NCI-H1417 treated with DMSO at 0.1 percent for 48 hours (cell line): Measurements from ENCODE around the gene CBLB.

ENCODE experiments used
- DNase-seq: peaks from one replicate; lab custom pipeline; 2025; lab: John Stamatoyannopoulos, UW

Gene CBLB

DNA sequence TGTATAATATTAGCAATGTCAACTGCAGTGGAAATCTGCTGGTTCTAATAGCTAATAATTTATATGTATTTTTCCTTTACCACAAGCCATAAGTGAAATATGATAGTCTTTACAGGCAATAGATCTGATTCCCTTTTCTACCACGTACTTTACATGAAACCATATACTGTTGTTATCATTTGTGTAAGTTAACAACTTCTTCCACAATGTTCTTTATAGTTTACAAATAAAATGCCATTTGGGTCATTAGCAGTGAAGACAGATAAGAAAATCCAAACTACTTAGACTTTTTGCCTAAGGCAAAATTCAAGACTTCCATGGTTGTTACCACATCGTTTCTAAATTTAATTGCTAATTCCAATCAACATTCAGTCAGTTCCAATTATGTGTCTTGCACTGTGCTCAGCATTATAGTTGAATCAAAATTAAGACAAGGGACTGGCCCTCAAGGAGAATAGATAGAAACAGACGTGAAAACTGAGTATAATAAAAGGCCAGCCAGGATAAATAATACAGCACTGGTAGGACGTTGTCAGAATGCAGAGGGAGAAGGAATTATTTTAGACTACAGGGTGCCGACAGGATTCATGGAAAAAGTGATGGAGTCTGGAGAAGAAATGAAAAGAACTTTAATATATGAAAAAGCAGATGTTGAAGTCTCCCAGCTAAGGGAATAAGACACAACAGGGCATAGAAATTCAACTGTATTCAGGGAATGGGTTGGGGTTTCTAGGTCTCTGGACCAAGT lies 252.3 kb downstream of the CBLB start:
- no peak for DNase-seq

DNA sequence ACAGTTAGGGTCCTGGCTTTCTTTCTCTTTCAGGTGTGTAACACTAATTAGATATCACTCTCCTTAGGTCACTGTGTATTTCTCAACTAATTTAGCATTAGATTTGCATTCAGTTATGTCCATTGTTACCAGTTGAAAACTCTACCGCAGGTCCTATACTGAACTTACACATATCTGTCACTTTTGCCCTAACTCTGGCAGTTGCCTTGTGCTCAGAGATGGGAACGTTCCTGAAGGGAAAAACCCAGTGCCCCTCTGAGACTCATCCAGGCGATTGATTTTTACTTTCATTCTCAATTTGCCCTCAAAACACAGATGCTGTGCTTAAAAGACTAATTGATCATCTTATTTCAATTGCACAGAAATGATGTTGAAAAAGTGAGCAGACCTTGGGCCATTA lies 253.0 kb downstream of the CBLB start:
- DNase-seq, result no peak

DNA sequence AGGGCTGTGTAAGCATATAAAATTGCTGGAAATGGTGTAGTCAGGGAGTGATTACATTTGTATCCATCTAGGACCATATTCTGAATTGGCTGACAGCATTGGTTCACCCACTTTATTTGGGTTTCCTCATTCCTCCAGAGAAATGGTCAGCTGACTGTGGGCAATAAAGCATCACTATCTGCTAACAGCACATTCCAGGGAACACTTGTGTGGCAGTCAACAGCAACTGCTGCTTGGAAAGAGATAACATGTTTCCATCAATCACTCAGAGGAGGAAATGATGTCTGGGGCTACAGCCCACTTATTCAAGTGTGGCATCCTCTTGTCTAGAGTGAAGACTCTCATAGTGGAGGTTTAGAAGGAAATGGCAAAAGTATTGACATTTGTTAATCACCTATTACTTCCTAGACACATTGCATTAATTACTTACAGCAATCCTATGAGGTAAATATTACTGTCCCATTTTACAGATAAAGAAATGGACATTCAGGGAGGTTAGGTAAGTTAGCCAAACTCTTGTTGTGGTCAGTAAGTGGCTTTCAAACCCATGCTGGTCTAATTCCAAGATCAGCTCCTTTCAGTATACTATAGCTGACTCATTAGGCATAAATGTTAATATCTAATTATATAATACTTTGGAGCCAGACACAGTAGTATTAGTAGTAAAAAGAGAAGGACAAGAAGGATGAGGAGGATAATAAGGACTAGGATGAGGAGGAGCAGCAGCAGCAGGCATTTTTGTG lies 254.4 kb downstream of the CBLB start:
- DNase-seq, result no peak

DNA sequence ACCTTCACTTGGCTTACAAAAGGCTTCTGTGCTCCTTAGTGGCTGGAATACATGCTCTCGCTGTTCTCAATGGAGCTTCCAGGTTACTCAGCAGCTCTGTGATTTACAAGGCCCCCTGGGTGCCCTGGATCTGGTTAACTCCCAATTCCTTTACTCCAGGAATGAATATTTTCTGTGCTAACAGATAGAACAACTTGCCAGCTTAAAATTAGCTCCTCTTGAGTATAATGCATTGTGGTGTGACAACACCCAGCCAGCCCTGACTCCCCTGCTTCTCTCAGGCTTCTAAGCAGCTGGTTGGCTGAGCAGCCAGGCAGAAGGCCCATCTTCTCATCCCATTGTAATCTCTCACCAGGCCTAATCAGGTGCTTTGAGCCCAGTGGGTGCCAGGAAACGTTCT lies 255.7 kb downstream of the CBLB start:
- DNase-seq, result no peak

DNA sequence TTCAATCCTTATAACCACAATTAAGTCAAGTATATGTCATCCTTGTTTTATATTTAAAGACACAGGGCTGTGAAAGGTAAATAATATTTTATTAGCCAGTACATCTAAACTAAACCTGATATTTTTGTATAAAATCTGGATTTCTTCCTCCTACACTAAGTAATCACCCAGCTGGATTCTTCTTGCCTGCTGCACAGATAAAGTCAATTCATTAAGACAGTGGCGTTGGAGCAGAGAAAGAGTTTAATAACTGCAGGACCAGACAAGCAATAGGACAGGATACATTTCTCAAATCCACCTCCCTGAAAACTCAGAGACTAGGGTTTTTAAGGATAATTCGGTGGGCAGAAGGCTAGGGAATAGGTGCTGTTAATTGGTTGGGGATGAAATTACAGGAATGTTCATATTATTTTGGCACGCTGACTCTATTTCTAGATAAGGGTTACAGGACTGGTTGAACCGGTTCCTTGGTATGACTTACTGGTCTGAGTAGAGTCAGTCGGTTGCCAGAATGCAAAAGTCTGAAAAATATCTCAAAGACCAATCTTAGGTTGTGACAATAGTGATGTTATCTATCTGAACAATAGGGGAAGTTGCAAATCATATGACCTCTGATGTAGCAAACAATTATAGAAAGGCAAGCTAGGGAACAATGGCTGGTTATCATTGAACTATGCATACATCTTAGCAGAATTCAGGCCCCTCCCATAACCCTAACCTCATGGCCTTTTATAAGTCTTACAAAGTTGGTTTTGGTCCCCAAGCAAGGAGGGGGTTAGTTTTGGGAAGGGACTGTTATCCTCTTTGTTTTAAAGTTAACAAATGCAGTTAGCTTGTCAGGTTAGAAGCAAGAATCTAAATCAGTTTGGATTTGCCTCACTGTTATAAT lies 257.3 kb downstream of the CBLB start:
- DNase-seq, result no peak

DNA sequence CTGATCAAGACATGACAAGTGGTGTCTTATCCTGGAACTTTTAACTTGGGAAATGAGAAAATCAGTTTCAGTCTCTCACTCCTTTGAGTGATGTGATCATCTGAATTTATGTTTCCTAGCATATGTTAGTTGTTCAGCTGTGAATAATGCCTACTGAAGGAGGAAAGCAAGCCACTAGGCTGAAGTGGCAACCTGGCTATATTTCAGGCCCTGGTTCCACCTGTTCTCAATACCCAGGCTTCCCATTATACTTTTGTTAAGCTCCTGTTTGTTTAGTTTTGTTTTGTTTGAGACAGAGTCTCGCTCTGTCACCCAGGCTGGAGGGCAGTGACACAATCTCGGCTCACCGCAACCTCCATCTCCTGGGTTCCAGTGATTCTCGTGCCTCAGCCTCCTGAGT lies 258.3 kb downstream of the CBLB start:
- DNase-seq, result no peak

DNA sequence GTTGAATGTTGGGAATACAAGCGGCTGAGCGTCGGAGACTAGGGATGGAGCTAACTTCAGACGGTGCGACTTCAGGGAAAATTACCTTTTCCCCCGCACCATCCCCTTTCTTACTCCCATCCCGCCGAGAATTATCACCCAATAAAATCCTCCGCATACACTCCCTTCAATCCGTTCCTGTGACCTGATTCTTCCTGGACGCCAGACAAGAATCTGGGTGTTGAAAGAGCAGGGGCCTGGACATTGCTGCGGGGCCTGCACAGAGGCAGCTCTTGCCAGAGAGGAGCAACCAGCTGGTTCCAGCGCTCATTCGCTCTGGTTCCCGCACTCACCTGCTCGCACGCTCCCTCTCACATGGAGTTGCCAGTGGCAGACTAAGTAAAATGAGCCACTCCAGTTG lies 260.2 kb downstream of the CBLB start:
- no peak for DNase-seq

DNA sequence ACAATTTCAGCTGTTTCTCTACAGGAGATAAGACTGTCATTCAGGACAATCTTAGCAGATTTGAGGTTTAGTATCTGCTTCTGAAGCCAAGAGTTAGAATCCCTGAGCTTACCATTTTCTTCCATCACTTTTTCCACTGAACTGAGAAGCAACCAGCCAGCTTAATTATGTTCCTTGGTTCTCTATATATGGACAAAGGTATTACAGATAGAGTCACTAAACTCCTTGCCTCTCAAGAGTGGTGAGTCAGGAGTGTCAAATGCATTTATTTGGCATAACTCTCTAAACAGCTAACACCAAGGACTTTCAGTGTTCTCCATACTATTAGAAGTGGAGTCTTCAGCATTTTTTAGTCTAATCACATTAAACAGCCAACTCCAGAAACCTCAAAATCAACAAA lies 262.8 kb downstream of the CBLB start:
- no peak for DNase-seq
